Measurements from ENCODE around the gene SAA1.

DNA sequence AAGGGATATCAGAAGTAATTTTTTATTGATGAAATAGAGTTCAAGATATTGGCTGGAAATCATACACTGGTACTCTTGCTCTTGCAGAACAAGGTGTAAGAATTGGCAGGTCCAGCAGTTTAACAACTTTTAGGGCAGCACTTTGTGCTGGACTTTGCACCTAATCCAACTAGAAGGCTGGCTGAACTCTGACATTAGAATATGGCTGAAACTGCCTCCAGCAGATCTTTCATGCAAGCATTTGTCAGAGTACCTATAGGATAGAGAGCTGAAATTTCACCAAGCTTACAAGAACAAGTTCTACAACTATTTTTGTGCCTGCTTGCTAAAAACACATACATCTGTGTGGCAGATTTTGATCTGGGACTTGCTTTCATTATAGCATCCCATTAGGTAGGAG lies 38.7 kb downstream of the SAA1 start:
- TF ChIP-seq, protein P1, sequence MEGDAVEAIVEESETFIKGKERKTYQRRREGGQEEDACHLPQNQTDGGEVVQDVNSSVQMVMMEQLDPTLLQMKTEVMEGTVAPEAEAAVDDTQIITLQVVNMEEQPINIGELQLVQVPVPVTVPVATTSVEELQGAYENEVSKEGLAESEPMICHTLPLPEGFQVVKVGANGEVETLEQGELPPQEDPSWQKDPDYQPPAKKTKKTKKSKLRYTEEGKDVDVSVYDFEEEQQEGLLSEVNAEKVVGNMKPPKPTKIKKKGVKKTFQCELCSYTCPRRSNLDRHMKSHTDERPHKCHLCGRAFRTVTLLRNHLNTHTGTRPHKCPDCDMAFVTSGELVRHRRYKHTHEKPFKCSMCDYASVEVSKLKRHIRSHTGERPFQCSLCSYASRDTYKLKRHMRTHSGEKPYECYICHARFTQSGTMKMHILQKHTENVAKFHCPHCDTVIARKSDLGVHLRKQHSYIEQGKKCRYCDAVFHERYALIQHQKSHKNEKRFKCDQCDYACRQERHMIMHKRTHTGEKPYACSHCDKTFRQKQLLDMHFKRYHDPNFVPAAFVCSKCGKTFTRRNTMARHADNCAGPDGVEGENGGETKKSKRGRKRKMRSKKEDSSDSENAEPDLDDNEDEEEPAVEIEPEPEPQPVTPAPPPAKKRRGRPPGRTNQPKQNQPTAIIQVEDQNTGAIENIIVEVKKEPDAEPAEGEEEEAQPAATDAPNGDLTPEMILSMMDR (IDR thresholded peaks at IDR 0.05) = no peak
- no peak for TF ChIP-seq SIN3A (IDR thresholded peaks at IDR 0.05; ENCODE audit: borderline replicate concordance, insufficient read depth, low read depth, low read length)
